ENCODE results near the gene AGBL1.

Gene AGBL1

GRCh38 chr15:86935841-86936240 lies 856.2 kb downstream of the AGBL1 start:
- DNase-seq (ENCODE audit: insufficient read length, low spot score) (no peak), FAIRE-seq (no peak)

GRCh38 chr15:86942285-86942684 lies 862.6 kb downstream of the AGBL1 start:
- no peak for TF ChIP-seq CTCF (IDR thresholded peaks at IDR 0.05; ENCODE audit: insufficient read depth, missing control alignments)
- FAIRE-seq: no peak
- no peak for DNase-seq (ENCODE audit: insufficient read length, low spot score)

More at GRCh38 chr15:86935841-86936240, 856.2 kb downstream of the AGBL1 start:
- TF ChIP-seq CTCF (IDR thresholded peaks at IDR 0.05; ENCODE audit: insufficient read depth, missing control alignments): no peak

GRCh38 chr15:86948719-86949118 lies 869.0 kb downstream of the AGBL1 start:
- no peak for FAIRE-seq

GRCh38 chr15:86959254-86959653 lies 879.6 kb downstream of the AGBL1 start:
- DNase-seq (ENCODE audit: insufficient read length, low spot score) (no peak), FAIRE-seq (no peak)
- TF ChIP-seq CTCF (IDR thresholded peaks at IDR 0.05; ENCODE audit: insufficient read depth, missing control alignments): no peak

More at GRCh38 chr15:86948719-86949118, 869.0 kb downstream of the AGBL1 start:
- DNase-seq (ENCODE audit: insufficient read length, low spot score): no peak
- no peak for TF ChIP-seq CTCF (IDR thresholded peaks at IDR 0.05; ENCODE audit: insufficient read depth, missing control alignments)

- no peak for TF ChIP-seq CTCF (IDR thresholded peaks at IDR 0.05; ENCODE audit: insufficient read depth, missing control alignments)
- DNase-seq (ENCODE audit: insufficient read length, low spot score) (no peak), FAIRE-seq (no peak)
Measured at GRCh38 chr15:86961669-86962068, 882.0 kb downstream of the AGBL1 start.

GRCh38 chr15:86964271-86964670 lies 884.6 kb downstream of the AGBL1 start:
- FAIRE-seq (no peak), DNase-seq (ENCODE audit: insufficient read length, low spot score) (no peak)
- TF ChIP-seq CTCF (IDR thresholded peaks at IDR 0.05; ENCODE audit: insufficient read depth, missing control alignments): no peak

- no peak for FAIRE-seq
Measured at GRCh38 chr15:86968244-86968643, 888.6 kb downstream of the AGBL1 start.

More at GRCh38 chr15:86968244-86968643, 888.6 kb downstream of the AGBL1 start:
- TF ChIP-seq CTCF (IDR thresholded peaks at IDR 0.05; ENCODE audit: insufficient read depth, missing control alignments): no peak
- DNase-seq (ENCODE audit: insufficient read length, low spot score): no peak
